K562 (cell line): ENCODE measurements around the gene CMTR1. TPM values are rescaled to one million over a fixed set of nuclear protein-coding genes. Genes with fewer than 3 reads are reported as not detected.

Experiments
- ATAC-seq: fragments of 200-7000 bp; cut with Tn5 transposase; 3 replicates; pipeline ENCODE4 v1.9.1; 2020; ENCODE audit warnings: moderate library complexity
- BruUV-seq: library from RNA; stranded (reverse); fragments of 400-500 nt; replicated peaks from 2 replicates; lab custom pipeline; 2021; lab: Mats Ljungman, UMichigan
- CTCF ChIA-PET: fragments of 300-600 bp; formaldehyde crosslinking; extraction: SDS; loops from one replicate; lab custom pipeline; 2021; ENCODE audit warnings: low intra/inter-chr PET ratio; lab: Yijun Ruan, JAX
- POLR2A ChIA-PET: fragments of 300-600, 350-650 bp; sonication (Branson Sonifier 250); formaldehyde crosslinking; extraction: SDS; loops from one replicate; lab custom pipeline; 2021; ENCODE audit warnings: antibody characterized with exemption, inconsistent platforms; lab: Yijun Ruan, JAX
- DNase-seq, 4 experiments: peaks; one replicate each; pipeline versions ENCODE4 v3.0.0 to v3.0.0-alpha.2; 2011 to 2018; ENCODE audit warnings: low spot score in 3 of 4, mixed read lengths in 3 of 4; ENCODE audit errors: extremely low read depth in 1 of 4
- FAIRE-seq: peaks from 2 replicates; lab custom pipeline; 2011; peaks lifted over from hg19 to GRCh38; lab: Jason Lieb, UNC
- H2AFZ ChIP-seq: 2 replicates; pipeline ENCODE4 v1.6.0; 2011; ENCODE audit warnings: low read depth, low read length, control low read depth, inconsistent platforms
- H3K27ac ChIP-seq: fragments of 200-600 bp; 3 replicates; pipeline ENCODE4 v1.8.0; 2011; ENCODE audit warnings: low read depth, mild to moderate bottlenecking, control low read depth, inconsistent platforms, low read length, moderate library complexity, mixed read lengths; ENCODE audit errors: extremely low read depth
- H3K27me3 ChIP-seq, 2 experiments: fragments of 300-600 bp in 1 of 2; 2 replicates in 1 of 2; 3 replicates in 1 of 2; pipeline versions ENCODE4 v1.6.0 to v1.8.0; 2011; ENCODE audit warnings: inconsistent platforms in 2 of 2, low read length in 2 of 2, mild to moderate bottlenecking in 1 of 2, mixed read lengths in 1 of 2, moderate library complexity in 1 of 2; ENCODE audit not compliant: control insufficient read depth in 2 of 2, insufficient read depth in 2 of 2
- H3K36me3 ChIP-seq: fragments of 300-600 bp; 3 replicates; pipeline ENCODE4 v1.8.0; 2011; ENCODE audit warnings: mild to moderate bottlenecking, low read length, inconsistent platforms; ENCODE audit not compliant: control insufficient read depth, insufficient read depth
- H3K4me1 ChIP-seq, 2 experiments: fragments of 200-600 bp in 1 of 2; replicated peaks in 1 of 2; 2 replicates in 1 of 2; 3 replicates in 1 of 2; pipeline versions ENCODE4 v1.5.1 to v1.8.0; 2011; ENCODE audit warnings: inconsistent platforms in 2 of 2, low read length in 2 of 2, mild to moderate bottlenecking in 1 of 2, mixed read lengths in 1 of 2, moderate library complexity in 1 of 2; ENCODE audit not compliant: control insufficient read depth in 2 of 2, insufficient read depth in 2 of 2
- H3K4me2 ChIP-seq: 2 replicates; pipeline ENCODE4 v1.6.1; 2011; ENCODE audit warnings: low read length, control low read depth, inconsistent platforms, mixed read lengths; ENCODE audit not compliant: insufficient read depth
- H3K4me3 ChIP-seq: fragments of 200-600 bp; sonication (generic), shearing (Covaris generic); 2 replicates; pipeline ENCODE4 v1.5.1; 2016; ENCODE audit warnings: control low read depth, inconsistent platforms
- H3K79me2 ChIP-seq: fragments of 200-600 bp; 3 replicates; pipeline ENCODE4 v1.8.0; 2011; ENCODE audit warnings: low read length, inconsistent platforms; ENCODE audit not compliant: control insufficient read depth, insufficient read depth
- H3K9ac ChIP-seq, 2 experiments: 2 replicates each; pipeline versions ENCODE4 v1.6.0 to v1.6.1; 2011; ENCODE audit warnings: low read depth in 2 of 2, low read length in 2 of 2, control low read depth in 1 of 2, inconsistent platforms in 1 of 2, mild to moderate bottlenecking in 1 of 2, mixed read lengths in 1 of 2; ENCODE audit not compliant: insufficient read depth in 1 of 2
- H3K9me1 ChIP-seq: one replicate; pipeline ENCODE4 v1.6.0; 2011; ENCODE audit warnings: inconsistent platforms, mild to moderate bottlenecking, low read length, moderate library complexity; ENCODE audit not compliant: control insufficient read depth, insufficient read depth
- H3K9me3 ChIP-seq: replicated peaks from 2 replicates; pipeline ENCODE4 v1.5.1; 2011; ENCODE audit warnings: low read depth, low read length, inconsistent platforms; ENCODE audit not compliant: control insufficient read depth, insufficient read depth
- H4K20me1 ChIP-seq: replicated peaks from 2 replicates; pipeline ENCODE4 v1.6.1; 2011; ENCODE audit warnings: low read length, inconsistent platforms, mixed read lengths; ENCODE audit not compliant: control insufficient read depth, insufficient read depth
- COPS2 ChIP-seq: fragments of 450-650 bp; conservative IDR thresholded peaks from 2 replicates; pipeline ENCODE4 v1.6.1; 2016; ENCODE audit warnings: mild to moderate bottlenecking, moderate library complexity
- ELK1 ChIP-seq: sonication (generic); formaldehyde crosslinking; IDR thresholded peaks from 2 replicates; pipeline ENCODE4 v1.8.1; 2022; ENCODE audit warnings: missing genetic modification reagents
- ETV1 ChIP-seq: fragments of 450-650 bp; conservative IDR thresholded peaks from 2 replicates; pipeline ENCODE4 v1.6.1; 2016; ENCODE audit warnings: missing genetic modification characterization, control low read depth, low read depth, missing compliant biosample characterization
- HEY1 ChIP-seq: fragments of 250-450 bp; sonication (Bioruptor Pico); IDR thresholded peaks from 2 replicates; pipeline ENCODE4 v1.5.0; 2020; ENCODE audit warnings: mild to moderate bottlenecking, moderate library complexity, borderline replicate concordance
- LARP7 ChIP-seq: fragments of 450-650 bp; IDR thresholded peaks from 2 replicates; pipeline ENCODE4 v1.6.1; 2016
- POLR2G ChIP-seq: fragments of 200-400 bp; formaldehyde crosslinking; IDR thresholded peaks from 2 replicates; pipeline ENCODE4 v1.6.1; 2017; ENCODE audit warnings: low read depth, mild to moderate bottlenecking, antibody characterized with exemption, low read length, moderate library complexity
- PURB ChIP-seq: sonication (generic); formaldehyde crosslinking; IDR thresholded peaks from 2 replicates; pipeline ENCODE4 v1.9.0; 2021; ENCODE audit warnings: low read depth, mild to moderate bottlenecking, missing genetic modification reagents
- RFX1 ChIP-seq: fragments of 450-650 bp; IDR thresholded peaks from 2 replicates; pipeline ENCODE4 v1.6.1; 2016; ENCODE audit warnings: mild to moderate bottlenecking, moderate library complexity
- RNF2 ChIP-seq: sonication (generic); IDR thresholded peaks from 2 replicates; pipeline ENCODE4 v1.6.1; 2016
- TFE3 ChIP-seq: fragments of 450-650 bp; formaldehyde crosslinking; IDR thresholded peaks from 2 replicates; pipeline ENCODE4 v1.4.0; 2020; ENCODE audit warnings: mild to moderate bottlenecking, mixed read lengths
- ZNF232 ChIP-seq: sonication (generic); formaldehyde crosslinking; IDR thresholded peaks from 2 replicates; pipeline ENCODE4 v1.8.0; 2022; ENCODE audit warnings: mild to moderate bottlenecking, missing genetic modification reagents
- WGBS: fragments of 100-300 bp; shearing (Covaris generic); methylation state at CpG from one replicate; pipeline ENCODE4 v1.1.6; 2016; ENCODE audit warnings: low coverage, mixed read lengths; ENCODE audit not compliant: insufficient coverage; ENCODE audit errors: missing lambda C conversion rate; 5-methylcytosine and 5-hydroxymethylcytosine counted together
- in situ Hi-C: fragments of 300-500 bp; cut with MboI; formaldehyde crosslinking; loops from 4 replicates; pipeline ENCODE4 v1.15.0; 2018; ENCODE audit warnings: inconsistent platforms, mixed read lengths
- intact Hi-C: fragments of 100-400 bp; cut with micrococcal nuclease; formaldehyde crosslinking; loops from 2 replicates; pipeline ENCODE4 v1.14.2; 2022
- polyA plus RNA-seq, 8 experiments: library from polyadenylated mRNA; depleted of rRNA in 4 of 8; stranded (reverse) in 5 of 8; unstranded in 3 of 8; fragments of >200 nt; fragmentation: Nextera tagmentation in 2 of 8; fragmentation: Illumina TruSeq in 1 of 8; extraction: Ambion mirVana in 2 of 8; extraction: Trizol in 1 of 8; gene quantifications; 2 replicates each; pipeline versions ENCODE4 v1.2.1 to v1.2.3, GENCODE V29; 2011 to 2014; ENCODE audit warnings: inconsistent platforms in 1 of 8, missing spikeins in 1 of 8
- total RNA-seq, 7 experiments: library from RNA; depleted of rRNA in 6 of 7; stranded (reverse); fragments of >200 nt in 6 of 7; fragmentation: Illumina TruSeq in 2 of 7; extraction: Trizol in 2 of 7; gene quantifications; 2 replicates each; pipeline versions ENCODE4 v1.2.1 to v1.2.3, GENCODE V29; 2011 to 2021; ENCODE audit warnings: low replicate concordance in 1 of 7
- TF ChIP-seq, protein P1 (sequence below): fragments of 450-650 bp; IDR thresholded peaks from 2 replicates; pipeline ENCODE4 v1.6.1; 2016; ENCODE audit warnings: missing biosample characterization, missing genetic modification characterization

Gene CMTR1
- total and polyA plus RNA-seq, 9 of the 15 experiments (the other 6 are each of a cell fraction or from before 2014, with no cell fraction given), result 2.9 to 63.5 (median 49.5) TPM

DNA sequence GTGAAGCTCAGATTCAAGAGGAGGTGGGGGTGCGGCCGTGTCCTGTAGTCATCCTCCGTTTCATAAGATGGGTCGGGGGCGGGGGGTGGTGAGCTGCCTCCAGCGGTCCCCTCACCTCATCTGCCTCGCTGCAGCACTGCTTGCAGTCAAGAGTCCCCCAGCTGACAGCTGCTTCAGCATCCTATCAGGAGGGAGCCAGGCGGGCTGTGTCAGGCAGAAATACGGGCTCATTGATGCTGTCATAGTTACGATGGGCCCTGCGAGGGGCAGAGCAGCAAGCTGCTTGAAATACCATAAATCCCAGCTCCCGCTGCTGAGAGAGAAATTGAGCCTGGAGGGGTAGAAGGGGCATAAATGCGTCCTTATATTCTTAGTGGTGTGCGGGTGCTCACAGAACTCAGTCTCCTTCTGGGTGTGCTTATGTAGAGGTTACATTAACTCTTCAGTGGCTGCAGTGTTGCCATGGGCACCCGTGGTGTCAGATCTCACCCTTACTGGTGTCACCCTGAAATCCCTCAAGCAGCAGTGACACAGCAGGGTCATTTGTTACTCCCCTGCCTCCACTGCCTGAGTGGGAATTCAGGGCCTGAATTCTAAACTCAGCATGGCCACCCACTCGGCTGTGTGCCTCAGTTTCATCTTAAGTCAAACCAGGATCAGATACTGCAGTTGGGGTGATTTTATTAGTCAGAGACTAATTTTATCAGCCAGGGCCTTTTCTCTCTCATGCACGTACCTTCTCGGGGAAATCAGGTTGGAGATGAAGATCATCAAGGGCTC, 44.8 kb downstream of the CMTR1 start:
- peaks cover 0 to 7% of the 10 kb centered on the region in 2 experiments; a peak in 3 of 5 replicates for H3K4me1 ChIP-seq
- intact Hi-C loops, result no loop called here
- TF ChIP-seq PURB (CRISPR knock-in tag) (no peak), POLR2G (0 out of 2 replicates have a peak, but pooled peaks have one; percentile 13), ETV1 (no peak), RNF2 (no peak), HEY1 (no peak), COPS2 (no peak), TFE3 (no peak), LARP7 (no peak), ELK1 (CRISPR knock-in tag) (no peak), ZNF232 (no peak), RFX1 (0 out of 2 replicates have a peak, but pooled peaks have one; percentile 8)
- TF ChIP-seq, protein P1, sequence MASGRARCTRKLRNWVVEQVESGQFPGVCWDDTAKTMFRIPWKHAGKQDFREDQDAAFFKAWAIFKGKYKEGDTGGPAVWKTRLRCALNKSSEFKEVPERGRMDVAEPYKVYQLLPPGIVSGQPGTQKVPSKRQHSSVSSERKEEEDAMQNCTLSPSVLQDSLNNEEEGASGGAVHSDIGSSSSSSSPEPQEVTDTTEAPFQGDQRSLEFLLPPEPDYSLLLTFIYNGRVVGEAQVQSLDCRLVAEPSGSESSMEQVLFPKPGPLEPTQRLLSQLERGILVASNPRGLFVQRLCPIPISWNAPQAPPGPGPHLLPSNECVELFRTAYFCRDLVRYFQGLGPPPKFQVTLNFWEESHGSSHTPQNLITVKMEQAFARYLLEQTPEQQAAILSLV (tag), result no peak
- TF ChIP-seq, all 486 proteins: peak for 2
- FAIRE-seq (no peak), DNase-seq (no peak), ATAC-seq (no peak)
- H3K79me2 ChIP-seq, result no peaks in the 10 kb centered on the region
- H3K27me3 ChIP-seq, result no peaks in the 10 kb centered on the region
- 87% methylated on average over 18 of the region's 18 CpGs for WGBS
- no peaks in the 10 kb centered on the region for H3K9me1 ChIP-seq
- H3K27ac ChIP-seq, result no peak overlapping the region
- H3K4me3 ChIP-seq, result no peak overlapping the region
- H3K36me3 ChIP-seq, result peaks cover 99% of the 10 kb centered on the region
- H3K9ac ChIP-seq, result no peak overlapping the region
- ChIA-PET CTCF (no interaction called here), POLR2A (interaction anchor here (0.5 to 1.7 kb wide), 7 partner anchors 7 to 184 kb away, joined by 3 to 9 read pairs (median 3); no protein-coding TSS in a partner anchor)
- H3K4me2 ChIP-seq, result no peak overlapping the region
- no peaks in the 10 kb centered on the region for H3K9me3 ChIP-seq
- BruUV-seq, result no TSS peak
- in situ Hi-C loops, result no loop called here
- H4K20me1 ChIP-seq, result 0 out of 2 replicates have a peak, but pooled peaks cover 4% of the 10 kb centered on the region
- H2AFZ ChIP-seq, result no peak overlapping the region
